ENCODE data around the gene TXK.

Gene TXK

DNA sequence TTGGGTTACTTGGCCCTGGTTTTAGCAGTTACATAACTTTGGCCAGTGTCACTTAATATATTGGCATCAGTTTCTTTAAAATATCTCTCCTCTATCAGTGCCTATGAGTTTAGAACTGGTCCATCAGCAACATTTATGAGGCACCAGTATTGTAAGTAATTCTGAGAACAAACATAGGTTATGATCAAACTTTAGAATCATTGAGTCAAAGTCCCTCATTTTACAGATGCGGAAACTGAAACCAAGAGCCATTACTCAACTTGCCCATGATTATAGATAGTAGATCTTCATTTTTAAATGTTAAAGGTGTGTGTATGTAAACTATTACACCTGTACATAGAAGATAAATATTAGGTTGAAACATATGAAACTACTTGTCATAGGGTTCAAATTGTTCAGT is 113.0 kb downstream of the TXK start:
- no peak for DNase-seq (ENCODE audit: low spot score)

DNA sequence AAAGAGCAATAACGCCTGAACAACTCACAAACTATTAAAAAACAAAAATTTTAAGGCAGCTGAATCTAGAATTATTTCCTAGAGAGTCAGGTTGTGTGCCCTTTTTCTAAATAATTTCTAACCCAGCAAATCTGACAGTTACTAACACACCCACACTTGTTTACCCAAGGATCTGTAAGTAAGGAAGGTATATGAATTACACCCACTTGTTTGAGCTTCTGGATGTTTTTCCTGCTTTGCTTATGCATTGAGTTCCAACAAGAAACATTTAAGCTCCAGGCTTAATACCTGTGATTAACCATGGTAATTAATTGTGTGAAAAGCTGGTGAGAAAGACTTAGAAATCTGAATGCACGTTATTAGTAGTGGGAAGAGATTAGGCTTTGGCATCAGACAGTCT is 115.9 kb downstream of the TXK start:
- DNase-seq (ENCODE audit: low spot score), result no peak

DNA sequence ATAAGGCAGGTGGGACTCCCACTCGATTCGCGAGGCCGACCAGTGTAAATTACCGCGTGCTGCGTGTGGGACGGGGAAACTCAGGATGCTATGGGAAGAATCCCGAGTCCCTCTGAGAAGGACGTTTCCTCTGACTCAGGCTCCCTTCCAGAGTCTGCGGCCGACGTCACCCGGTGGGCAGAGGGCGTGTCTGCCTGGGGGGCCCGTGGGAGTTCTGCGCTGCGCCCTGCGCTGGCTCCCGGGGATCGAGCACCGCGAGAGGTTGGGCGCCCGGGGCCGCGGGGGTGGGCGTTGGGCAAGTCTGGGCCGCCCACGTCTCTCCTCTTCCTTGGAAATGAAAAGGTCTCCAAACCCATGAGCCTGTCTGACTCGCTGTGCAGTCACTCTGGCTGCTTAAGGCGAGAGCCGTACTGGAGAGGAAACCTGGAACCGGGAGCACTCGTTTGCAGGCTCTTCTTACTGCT is 116.9 kb downstream of the TXK start:
- DNase-seq (ENCODE audit: low spot score), result no peak
